ENCODE measurements around the gene PDAP1.
"Not testable (repeated sequence)": the region's sequence is repeated elsewhere in the genome, so short reads cannot be mapped to it uniquely, and the experiment has no call there.

PDAP1 gene, protein sequence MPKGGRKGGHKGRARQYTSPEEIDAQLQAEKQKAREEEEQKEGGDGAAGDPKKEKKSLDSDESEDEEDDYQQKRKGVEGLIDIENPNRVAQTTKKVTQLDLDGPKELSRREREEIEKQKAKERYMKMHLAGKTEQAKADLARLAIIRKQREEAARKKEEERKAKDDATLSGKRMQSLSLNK

DNA sequence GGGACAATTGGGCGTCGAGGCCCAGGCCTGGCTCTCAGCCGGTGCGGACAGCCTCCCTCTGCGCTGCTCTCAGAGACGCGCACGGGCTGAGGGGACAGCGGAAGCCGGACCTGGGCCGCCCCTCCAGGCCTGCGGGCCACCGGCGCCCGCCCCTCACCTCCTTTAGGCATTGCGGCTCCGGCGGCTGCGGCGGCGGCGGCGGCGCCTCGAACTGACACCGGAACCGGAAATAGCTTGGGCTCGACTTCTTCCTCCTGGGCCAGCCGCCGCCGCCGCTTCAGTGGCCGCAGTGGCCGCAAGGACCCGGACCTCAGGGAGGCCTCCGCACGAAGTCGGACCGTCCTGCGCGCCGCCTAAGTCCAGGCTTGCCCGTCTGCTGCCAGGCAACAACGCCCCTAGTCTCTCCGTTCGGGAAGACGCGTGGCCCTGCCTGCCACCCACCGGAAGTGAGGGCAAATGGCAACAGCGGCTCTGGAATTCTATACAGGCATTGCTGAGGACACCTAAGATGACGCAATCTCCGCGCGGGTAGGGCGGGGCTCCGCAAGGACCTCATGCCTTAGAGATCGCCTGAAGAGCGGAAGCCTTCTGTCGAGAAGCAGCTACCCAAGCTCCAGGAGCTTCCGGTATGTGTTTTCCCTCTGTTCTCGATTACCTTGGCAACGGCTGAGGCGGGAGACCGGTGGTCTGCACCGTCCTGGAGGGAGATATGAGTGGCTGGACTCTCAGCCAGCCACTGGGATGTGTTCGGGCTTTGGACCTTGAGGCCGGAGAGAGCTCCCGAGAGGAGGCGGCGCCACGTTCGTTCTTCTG lies at the start of gene PDAP1, which contains the start of gene BUD31:
TSS of gene PDAP1 (minus strand) at position 219 of the 813 bp plus-strand sequence. CDS start at position 170, 49 bp downstream.
TSS of gene BUD31 (plus strand) at position 591 of the 813 bp plus-strand sequence. CDS start 2,124 bp downstream, outside the sequence.
- peak; percentile 96 for DNase-seq (ENCODE audit: low spot score)

DNA sequence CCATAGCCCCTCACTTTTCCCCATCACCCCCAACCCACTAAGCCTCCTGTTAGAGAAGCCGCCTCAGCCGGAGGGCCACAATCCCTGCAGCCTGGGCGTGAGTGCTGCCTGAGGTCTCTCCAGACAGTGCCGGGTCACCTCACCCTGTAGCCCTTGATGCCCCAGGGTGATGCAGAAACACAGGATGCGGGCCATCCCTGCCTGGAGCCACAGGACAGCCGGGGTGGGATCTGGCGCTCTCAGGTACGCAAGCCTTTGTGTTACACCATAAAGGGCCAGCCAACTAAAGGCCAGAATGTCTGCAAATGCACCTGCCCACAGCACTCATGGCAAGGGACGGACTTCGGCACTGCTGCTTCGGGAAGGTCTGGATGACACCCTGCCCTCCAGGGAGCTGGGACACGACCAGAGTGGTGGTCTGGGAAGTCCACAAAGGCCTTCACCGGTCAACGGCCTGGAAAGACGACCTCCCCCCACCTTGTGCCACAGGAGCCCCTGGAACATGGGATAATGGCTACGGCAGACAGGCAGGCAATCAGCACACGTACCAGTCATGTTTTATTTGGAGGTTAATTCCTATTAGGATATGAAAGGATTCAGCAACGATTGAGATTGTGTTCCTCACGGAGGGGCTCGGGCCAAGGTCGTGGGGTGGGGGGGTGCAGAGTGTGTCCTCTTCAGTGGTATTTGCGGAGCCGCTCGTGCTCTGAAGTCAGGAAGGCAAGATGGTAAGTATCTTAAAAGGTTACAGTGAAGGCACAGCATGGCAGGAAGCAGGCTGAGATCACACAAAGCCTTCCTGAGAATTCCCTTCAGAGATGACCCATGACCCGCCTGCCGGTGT lies 49.5 kb upstream of the PDAP1 start:
- DNase-seq (ENCODE audit: low spot score), result no peak

DNA sequence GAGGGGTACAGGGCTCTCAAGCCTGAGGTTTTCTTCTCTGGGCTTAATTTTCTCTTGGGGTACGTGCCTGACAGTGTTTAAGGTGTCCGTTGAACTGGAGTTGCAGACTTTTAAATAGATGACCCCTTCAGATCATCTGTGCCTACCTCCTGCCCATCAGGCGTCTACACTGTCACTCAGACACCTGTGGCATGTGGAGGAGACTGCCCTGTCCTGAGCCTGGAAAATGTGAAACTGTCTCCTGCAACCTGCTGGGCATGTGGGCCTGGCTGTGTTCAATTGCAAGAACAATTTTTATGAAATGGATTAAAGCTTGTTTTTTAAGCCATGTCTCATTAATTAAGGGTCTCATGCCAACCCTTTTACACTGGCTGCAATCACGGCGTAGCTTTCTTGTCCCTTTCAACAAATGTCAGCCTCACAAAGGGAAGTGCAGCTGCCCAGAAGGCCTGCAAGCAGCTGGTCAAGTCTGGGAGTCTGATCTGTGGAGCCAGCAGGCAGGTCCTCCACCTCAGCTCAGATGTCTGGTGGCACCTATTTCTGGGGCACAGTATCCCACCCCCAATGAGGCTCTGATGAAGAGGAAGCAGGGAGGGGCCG lies 48.8 kb upstream of the PDAP1 start:
- DNase-seq (ENCODE audit: low spot score), result no peak

DNA sequence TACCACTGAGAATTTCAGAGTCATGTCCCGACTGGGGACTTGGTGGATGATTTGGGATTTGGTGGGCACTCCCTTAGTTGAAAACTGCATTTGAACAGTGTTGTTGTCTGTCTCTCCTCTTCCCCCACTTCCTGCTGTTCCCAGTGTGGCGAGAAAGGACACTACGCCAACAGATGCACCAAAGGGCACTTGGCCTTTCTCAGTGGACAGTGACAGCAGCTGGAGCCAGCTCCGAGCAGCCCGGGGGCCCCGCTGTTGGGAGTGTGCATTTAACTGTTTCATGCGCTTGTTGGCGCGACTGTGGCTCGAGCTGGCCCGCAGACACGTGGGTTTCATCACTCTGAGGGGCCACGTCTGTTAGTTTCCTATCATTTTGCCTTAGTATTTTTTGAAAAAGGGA lies 47.9 kb upstream of the PDAP1 start:
- no peak for DNase-seq (ENCODE audit: low spot score)

DNA sequence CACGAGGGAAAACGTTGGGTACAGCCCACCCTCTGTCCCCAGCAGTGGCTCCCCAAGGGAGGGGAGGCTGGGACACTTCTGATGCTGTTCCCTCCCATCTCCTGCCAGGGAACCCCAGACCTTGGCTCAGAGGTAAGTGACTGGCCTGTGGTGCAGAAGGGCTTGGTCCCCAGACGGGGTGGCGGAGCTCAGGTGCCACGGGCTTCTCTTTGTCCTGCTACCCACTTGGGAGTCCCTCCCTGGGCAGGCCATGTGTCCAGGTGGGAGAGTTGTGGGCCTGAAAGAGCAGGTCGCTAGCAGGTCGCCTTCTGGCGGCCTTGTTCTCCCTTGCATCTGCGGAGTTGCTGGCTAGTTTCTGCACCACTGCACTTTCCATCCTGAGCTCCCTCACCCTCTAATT lies 47.5 kb upstream of the PDAP1 start:
- no peak for DNase-seq (ENCODE audit: low spot score)

DNA sequence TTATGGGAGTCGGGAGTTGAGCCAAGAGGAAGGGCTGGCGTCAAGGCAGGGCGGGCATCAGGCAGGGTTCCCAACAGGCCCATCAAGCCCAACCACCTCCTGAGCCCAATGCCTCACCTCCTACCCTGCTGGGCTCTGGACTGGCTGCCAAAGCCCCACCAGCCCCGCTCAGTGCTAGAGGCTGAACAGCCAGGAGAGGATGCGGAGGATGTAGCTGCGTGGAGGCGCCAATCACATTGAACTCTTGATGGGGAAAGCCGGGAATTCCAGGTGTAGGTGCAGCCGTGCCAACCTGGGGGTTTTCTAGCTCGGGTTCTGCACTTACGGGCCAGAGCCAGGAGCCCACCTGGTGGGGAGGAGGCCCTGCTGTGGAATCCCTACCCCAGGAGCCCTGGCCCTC lies 44.7 kb upstream of the PDAP1 start:
- DNase-seq (ENCODE audit: low spot score), result no peak

DNA sequence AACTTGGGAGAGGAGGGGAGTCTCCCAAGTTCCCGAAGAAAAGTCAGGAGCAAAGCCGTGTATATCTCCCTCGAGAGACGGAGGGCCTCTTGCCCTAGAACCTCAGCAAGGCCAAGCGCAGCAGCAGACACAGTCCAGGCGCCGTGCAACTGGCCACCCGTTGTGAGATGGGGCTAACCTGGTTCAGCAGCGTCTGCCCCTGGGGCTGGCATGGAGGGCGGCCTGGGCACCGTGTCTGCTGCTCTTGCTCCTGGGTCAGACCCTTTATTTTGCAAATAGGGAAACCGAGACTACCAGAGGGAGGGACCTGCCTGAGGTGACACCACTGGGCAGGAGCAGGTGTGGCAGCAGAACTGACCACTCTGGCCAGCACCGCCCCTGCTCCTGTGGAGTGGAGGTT lies 44.1 kb upstream of the PDAP1 start:
- no peak for DNase-seq (ENCODE audit: low spot score)

DNA sequence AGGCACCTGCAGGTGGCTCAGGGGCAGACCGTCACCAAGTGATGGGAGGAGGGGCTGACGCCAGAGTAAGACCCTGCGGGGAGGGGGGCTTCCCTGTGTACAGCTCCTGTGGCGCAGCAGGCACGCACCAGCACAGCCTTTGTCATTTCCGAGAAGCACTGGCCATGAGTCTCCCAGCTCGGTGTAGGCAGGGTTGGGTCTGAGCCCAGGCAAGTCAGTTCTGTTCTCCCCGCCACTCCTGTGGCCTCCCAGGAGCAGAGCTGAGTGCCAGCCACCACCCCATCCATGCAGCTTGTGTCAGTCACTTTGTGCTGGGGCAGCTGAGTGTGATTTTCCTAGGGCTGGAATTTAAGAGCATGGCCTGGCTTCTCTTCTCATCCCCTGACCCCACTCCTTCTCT lies 43.5 kb upstream of the PDAP1 start:
- no peak for DNase-seq (ENCODE audit: low spot score)

DNA sequence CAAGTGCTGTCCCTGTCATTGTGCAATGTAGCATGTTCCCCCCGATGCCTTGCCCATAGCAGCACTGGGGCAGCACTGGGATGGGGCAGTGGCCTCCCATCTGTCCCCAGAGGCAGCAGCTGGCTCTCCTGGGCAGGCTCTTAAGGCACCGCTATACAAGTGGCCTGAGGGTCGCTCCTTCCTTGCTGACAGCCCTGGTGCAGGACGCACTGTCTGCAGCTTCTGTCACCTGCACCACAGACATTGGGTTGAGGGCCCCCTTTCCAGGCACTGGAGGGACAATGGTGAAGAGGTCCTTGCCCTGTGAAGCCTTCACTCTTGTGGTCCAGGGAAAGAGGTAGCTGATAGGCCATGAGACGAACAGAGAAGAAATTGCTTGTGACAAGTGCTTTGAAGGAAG lies 40.9 kb upstream of the PDAP1 start:
- DNase-seq (ENCODE audit: low spot score), result no peak

DNA sequence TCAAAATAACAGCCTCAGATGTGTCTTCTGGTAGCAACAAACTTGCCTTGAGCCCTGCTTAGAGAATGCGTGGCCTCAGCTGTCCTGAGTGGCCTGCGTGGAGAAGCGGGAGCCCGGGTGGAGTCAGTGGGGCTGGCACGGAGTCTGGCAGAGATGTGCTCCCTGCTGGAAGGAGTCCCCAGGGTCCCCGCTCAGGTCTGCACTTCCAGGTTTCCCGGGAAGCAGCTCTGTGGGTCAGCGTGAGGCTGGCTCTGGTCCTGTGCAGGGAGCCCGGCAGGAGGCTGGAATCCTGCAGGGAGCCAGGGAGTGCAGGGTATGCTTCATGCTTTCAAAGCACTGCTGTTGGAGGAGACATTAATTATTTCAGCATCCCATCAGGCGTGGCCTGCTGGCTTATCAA lies 40.5 kb upstream of the PDAP1 start:
- no peak for DNase-seq (ENCODE audit: low spot score)

DNA sequence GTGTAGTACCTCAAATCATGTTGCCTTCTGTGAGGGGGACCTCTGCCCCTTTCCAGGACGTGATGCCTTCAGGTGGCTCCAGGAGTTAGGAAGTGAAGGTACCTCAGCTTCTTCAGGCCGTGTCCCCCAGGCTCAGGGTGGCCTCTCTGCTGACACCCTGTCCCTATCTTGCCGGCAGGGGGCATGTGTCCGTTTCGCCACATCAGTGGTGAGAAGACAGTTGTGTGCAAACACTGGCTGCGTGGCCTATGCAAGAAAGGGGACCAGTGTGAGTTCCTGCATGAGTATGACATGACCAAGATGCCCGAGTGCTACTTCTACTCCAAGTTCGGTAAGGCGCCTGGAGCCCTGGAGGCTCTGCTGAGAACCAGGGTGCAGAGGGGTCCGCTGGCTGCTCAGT lies 39.5 kb upstream of the PDAP1 start:
- DNase-seq (ENCODE audit: low spot score), result no peak

DNA sequence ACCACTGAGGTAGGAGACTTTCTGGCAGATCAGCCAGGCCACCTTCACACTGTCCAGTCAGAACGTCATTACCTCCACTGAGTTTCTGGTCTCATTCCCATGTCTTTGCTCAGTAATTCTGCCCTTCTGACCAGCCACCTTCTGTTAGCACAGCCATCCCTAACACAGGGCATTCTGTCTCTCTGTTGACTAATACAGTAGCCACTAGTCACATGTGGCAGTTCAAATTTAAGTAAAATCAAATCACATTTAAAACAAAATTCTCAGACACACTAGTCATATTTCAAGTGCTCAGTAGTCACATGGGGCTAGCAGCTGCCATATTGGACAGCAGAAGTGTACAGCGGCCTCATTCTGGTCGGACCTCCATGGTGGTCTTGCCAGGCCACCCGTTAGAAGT lies 37.7 kb upstream of the PDAP1 start:
- no peak for DNase-seq (ENCODE audit: low spot score)

DNA sequence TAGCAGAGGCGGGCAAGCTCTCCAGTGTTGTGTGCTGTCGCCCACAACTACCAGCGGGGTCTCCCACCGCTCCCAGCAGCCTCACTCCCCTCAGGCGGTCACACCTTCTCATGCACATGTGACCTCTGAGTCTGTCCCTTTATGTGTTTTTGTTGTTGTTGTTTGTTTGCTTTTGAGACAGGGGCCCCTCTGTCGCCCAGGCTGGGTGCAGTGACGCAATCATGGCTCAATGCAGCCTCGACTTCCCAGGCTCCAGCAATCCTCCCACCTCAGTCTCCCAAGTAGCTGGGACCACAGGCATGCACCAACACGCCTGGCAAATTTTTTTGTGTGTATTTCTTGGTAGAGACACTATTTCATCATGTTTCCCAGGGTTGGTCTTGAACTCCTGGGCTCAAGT lies 31.8 kb upstream of the PDAP1 start:
- no peak for DNase-seq (ENCODE audit: low spot score)

DNA sequence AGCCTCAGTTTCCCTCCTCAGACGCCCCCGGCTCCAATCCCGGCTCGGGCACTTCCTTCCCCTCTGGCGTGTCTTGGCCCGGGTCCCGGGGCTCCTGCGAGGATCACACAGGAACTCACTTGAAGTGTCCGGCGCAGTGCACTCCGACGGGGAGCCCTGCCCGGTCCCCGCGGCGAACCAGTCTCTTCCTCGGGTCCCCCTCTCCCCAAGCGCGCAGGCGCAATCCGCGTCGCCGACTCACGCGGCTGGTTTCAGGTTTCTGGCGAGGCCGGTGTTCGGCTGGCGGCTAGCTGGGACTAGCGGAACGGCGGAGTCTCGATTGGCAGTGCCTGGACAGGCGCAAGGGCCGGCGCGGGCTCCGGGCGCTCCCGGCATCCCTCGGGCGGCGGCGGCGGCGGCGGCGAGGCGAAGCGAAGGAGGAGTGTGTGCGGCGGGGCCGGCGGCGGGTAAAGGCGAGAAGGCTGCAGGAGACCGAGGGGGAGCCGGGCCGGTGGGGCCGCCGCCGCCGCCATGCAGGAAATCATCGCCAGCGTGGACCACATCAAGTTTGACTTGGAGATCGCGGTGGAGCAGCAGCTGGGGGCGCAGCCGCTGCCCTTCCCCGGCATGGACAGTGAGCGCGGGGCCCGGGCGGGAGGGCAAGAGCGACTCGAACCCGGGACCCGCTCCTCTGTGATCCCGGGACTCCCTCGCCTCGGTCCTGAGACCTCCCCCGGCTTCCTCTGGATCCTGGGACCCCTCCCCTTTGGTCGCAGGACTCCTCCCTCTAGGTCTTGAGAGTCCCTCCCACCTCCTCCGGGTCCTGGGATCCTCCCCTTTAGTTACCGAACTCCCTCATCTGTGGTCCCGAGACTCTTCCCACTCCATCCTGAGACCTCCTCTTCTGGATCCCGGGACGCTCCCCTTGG lies 30.4 kb upstream of the PDAP1 start, which contains the start of the genes CPSF4 and PTCD1:
TSS of gene CPSF4 (plus strand) at position 371 of the 908 bp plus-strand sequence. CDS start at position 511, 140 bp downstream.
TSS of gene PTCD1 (minus strand) at position 226 of the 908 bp plus-strand sequence. CDS start 3,556 bp downstream, outside the sequence.
- DNase-seq (ENCODE audit: low spot score), result peak; percentile 99

DNA sequence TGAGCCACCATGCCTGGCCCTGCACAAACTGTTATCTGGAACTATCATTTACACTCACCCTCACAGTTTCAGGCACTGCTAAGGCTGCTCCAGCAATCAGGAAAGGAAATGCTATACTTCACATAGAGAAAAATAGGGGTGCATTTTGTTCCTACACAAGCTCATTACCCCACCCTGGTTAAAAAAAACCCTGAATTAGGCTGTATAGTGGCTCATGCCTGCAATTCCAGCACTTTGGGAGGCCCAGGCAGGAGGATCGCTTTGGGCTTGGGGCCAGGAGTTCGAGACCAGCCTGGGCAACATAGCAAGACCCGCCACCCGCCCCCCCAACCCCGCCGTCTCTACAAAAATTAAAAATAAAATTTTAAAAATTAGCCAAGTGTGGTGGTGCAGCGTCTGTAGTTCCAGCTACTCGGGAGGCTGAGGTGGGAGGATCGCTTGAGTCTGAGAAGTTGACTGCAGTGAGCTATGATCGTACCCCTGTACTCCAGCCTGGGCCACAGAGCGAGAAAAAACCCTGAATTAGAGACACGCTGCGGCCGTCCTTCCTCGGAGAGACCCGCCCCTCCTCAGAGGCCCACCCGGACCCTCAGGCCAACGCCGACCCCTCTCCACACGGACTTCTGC lies 29.7 kb upstream of the PDAP1 start:
- no peak for DNase-seq (ENCODE audit: low spot score)

DNA sequence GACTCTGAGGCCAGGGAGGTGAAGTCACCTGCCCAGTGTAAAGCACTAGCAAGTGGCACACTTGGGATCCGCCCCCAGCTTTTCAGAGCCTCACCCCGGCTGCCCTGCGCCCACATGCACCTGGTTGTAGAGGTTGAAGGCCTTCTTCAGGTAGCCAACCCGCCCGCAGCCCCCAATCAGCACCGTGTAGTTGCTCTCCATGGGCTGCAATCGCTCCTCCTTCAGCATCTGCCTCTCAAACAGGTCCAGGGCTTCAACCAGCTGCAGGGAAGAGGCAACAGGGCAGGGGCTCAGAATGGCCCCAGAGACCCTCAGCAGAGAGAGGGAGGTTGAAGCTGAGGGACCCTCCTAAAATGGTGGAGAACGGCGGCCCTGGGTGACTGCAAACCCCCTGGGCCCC lies 24.8 kb upstream of the PDAP1 start:
- no peak for DNase-seq (ENCODE audit: low spot score)

DNA sequence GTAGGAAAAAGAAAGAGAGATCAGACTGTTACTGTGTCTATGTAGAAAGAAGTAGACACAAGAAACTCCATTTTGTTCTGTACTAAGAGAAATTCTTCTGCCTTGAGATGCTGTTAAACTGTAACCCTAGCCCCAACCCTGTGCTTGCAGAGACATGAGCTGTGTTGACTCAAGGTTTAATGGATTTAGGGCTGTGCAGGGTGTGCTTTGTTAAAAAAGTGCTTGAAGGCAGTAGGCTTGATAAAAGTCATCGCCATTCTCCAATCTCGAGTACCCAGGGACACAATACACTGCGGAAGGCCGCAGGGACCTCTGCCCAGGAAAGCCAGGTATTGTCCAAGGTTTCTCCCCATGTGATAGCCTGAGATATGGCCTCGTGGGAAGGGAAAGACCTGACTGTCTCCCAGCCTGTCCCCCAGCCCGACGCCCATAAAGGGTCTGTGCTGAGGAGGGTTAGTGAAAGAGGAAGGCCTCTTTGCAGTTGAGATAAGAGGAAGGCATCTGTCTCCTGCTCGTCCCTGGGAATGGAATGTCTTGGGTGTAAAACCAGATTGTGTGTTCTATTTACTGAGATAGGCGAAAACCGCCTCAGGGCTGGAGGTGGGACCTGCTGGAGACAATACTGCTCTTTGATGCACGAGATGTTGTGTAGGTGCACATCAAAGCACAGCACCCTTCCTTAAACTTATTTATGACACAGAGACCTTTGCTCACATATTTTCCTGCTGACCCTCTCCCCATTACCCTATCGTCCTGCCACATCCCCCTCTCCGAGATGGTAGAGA lies 23.6 kb upstream of the PDAP1 start:
- not testable (repeated sequence) for DNase-seq (ENCODE audit: low spot score)

DNA sequence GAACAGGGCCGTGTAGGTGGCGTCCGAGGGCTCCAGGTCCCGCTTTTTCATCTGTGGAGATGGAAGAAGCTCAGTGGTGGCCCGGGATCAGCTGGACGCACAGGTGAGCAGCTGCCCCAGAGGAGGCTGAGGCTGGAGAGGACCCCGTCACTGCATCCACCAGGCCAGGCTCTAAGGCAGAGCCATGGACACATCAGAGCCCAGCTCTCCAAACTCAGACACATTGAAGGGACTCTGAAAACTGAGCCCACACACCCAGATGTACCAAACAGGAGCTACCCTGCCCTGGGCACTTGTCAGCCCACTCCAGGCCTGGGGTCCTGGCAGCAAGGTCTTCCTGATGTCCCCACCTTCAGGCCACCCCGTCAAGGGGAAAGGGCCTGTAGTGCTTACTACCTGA lies 21.4 kb upstream of the PDAP1 start:
- no peak for DNase-seq (ENCODE audit: low spot score)

DNA sequence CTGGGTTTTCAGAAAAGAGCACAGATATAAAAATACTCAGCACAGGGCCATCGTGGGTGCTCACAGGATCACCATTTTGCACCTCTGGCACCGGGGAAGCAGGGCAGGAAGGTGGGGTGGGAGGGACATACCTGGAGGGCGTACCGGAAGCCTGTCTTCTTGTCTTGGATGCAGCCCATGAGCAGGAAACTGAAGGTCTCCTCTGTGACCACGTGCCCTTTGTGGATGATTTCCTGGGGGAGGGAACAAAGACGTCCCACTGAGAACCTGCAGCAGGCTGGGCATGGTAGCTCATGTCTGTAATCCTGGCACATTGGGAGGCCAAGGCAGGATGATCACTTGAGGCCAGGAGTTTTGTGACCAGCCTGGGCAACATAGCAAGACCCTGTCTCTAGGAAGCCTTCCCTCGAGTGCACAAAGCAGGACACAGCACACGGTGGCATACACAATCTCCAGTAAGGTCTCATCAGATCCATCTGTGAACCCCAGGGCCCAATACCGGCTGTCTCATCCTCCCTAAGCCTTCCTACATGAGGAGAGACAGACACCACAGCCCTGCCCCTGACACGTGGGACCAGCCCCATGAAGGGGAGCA lies 20.7 kb upstream of the PDAP1 start:
- DNase-seq (ENCODE audit: low spot score), result no peak

Data from AG08396 (cell line).